Endothelial cell of umbilical vein (primary cell): ENCODE data around the gene PLPPR2. TPM values are rescaled to one million over a fixed set of nuclear protein-coding genes. Genes with fewer than 3 reads are reported as not detected.

Source experiments
- BruUV-seq: library from RNA; stranded (reverse); fragments of 400-500 nt; replicated peaks from 2 replicates; lab custom pipeline; 2021; lab: Mats Ljungman, UMichigan
- CTCF ChIA-PET: fragments of 300-600, 350-600 bp; sonication (Branson Sonifier 250); formaldehyde crosslinking; loops from one replicate; lab custom pipeline; 2021; ENCODE audit warnings: antibody characterized with exemption, inconsistent platforms; lab: Charles Lee
- POLR2A ChIA-PET: fragments of 300-600, 350-600 bp; sonication (Branson Sonifier 250); formaldehyde crosslinking; loops from one replicate; lab custom pipeline; 2021; ENCODE audit warnings: antibody characterized with exemption, inconsistent platforms; lab: Charles Lee
- DNase-seq: peaks from one replicate; pipeline ENCODE4 v3.0.0-alpha.2; 2011; ENCODE audit warnings: low read depth, low spot score
- FAIRE-seq: peaks from 2 replicates; lab custom pipeline; 2011; peaks lifted over from hg19 to GRCh38; lab: Jason Lieb, UNC
- H2AFZ ChIP-seq: 2 replicates; pipeline ENCODE4 v1.6.0; 2012; ENCODE audit warnings: low read depth, low read length, control low read depth, inconsistent platforms
- H3K27ac ChIP-seq: 2 replicates; pipeline ENCODE4 v1.5.1; 2011; ENCODE audit warnings: low read depth, mild to moderate bottlenecking, control low read depth, low read length, moderate library complexity; ENCODE audit not compliant: insufficient read depth
- H3K27me3 ChIP-seq, 2 experiments: 2 replicates each; pipeline versions ENCODE4 v1.6.0 to v1.6.1; 2011; ENCODE audit warnings: low read length in 2 of 2, mixed read lengths in 1 of 2; ENCODE audit not compliant: control insufficient read depth in 2 of 2, insufficient read depth in 2 of 2
- H3K36me3 ChIP-seq, 2 experiments: 2 replicates in 1 of 2; 3 replicates in 1 of 2; pipeline ENCODE4 v1.5.1; 2011; ENCODE audit warnings: low read length in 2 of 2, mild to moderate bottlenecking in 1 of 2, moderate library complexity in 1 of 2; ENCODE audit not compliant: control insufficient read depth in 2 of 2, insufficient read depth in 2 of 2; ENCODE audit errors: extremely low read depth in 1 of 2
- H3K4me1 ChIP-seq: 3 replicates; pipeline ENCODE4 v1.5.1; 2011; ENCODE audit warnings: mild to moderate bottlenecking, low read length; ENCODE audit not compliant: control insufficient read depth, insufficient read depth; ENCODE audit errors: extremely low read depth
- H3K4me2 ChIP-seq: 2 replicates; pipeline ENCODE4 v1.6.1; 2011; ENCODE audit warnings: low read length, control low read depth, mixed read lengths; ENCODE audit not compliant: insufficient read depth
- H3K4me3 ChIP-seq, 3 experiments: fragments of 200-600 bp in 1 of 3; sonication (generic), shearing (Covaris generic) in 1 of 3; replicated peaks in 1 of 3; 2 replicates each; pipeline ENCODE4 v1.5.1; 2011 to 2016; ENCODE audit warnings: control low read depth in 3 of 3, low read length in 3 of 3, mild to moderate bottlenecking in 2 of 3, inconsistent platforms in 1 of 3, low read depth in 1 of 3, moderate library complexity in 1 of 3; ENCODE audit not compliant: insufficient read depth in 1 of 3
- H3K79me2 ChIP-seq: 2 replicates; pipeline ENCODE4 v1.6.0; 2012; ENCODE audit warnings: low read length, inconsistent platforms; ENCODE audit not compliant: control insufficient read depth, insufficient read depth
- H3K9ac ChIP-seq: replicated peaks from 2 replicates; pipeline ENCODE3; 2011; ENCODE audit warnings: low read length, control low read depth; ENCODE audit not compliant: insufficient read depth; ENCODE audit errors: extremely low read depth
- H3K9me1 ChIP-seq: replicated peaks from 3 replicates; pipeline ENCODE4 v1.6.0; 2011; ENCODE audit warnings: mild to moderate bottlenecking, low read length; ENCODE audit not compliant: control insufficient read depth, insufficient read depth; ENCODE audit errors: extremely low read depth
- H3K9me3 ChIP-seq: replicated peaks from 2 replicates; pipeline ENCODE4 v1.5.1; 2012; ENCODE audit warnings: low read length, inconsistent platforms; ENCODE audit not compliant: control insufficient read depth, insufficient read depth
- H4K20me1 ChIP-seq: replicated peaks from 2 replicates; pipeline ENCODE3; 2011; ENCODE audit warnings: mild to moderate bottlenecking, low read length; ENCODE audit not compliant: control insufficient read depth, insufficient read depth; ENCODE audit errors: extremely low read depth
- CTCF ChIP-seq, 2 donors: IDR thresholded peaks; 1 replicate in 1 of 2; 2 replicates in 1 of 2; pipeline ENCODE4 v1.5.1; 2011; ENCODE audit warnings: low read length in 2 of 2, mild to moderate bottlenecking in 2 of 2, moderate library complexity in 2 of 2, control low read depth in 1 of 2, inconsistent platforms in 1 of 2, low read depth in 1 of 2; ENCODE audit not compliant: insufficient read depth in 1 of 2; ENCODE audit errors: extremely low read depth in 1 of 2
- EZH2 ChIP-seq: IDR thresholded peaks from 2 replicates; pipeline ENCODE4 v1.6.1; 2012; ENCODE audit warnings: borderline replicate concordance, low read depth, mild to moderate bottlenecking, moderate library complexity, low read length, inconsistent platforms; ENCODE audit not compliant: severe bottlenecking
- FOS ChIP-seq: IDR thresholded peaks from 2 replicates; pipeline ENCODE4 v1.6.1; 2011; ENCODE audit warnings: mild to moderate bottlenecking, low read length, moderate library complexity, borderline replicate concordance; ENCODE audit not compliant: insufficient read depth
- GATA2 ChIP-seq: IDR thresholded peaks from 2 replicates; pipeline ENCODE4 v1.7.0; 2011; ENCODE audit warnings: low read depth, mild to moderate bottlenecking, moderate library complexity, mixed read lengths, low read length; ENCODE audit not compliant: insufficient read length, insufficient read depth
- JUN ChIP-seq: IDR thresholded peaks from 2 replicates; pipeline ENCODE4 v1.6.1; 2011; ENCODE audit warnings: borderline replicate concordance, low read depth; ENCODE audit not compliant: insufficient read length, insufficient read depth
- MAX ChIP-seq: IDR thresholded peaks from 2 replicates; pipeline ENCODE4 v1.6.1; 2011; ENCODE audit not compliant: insufficient read depth, insufficient read length
- MYC ChIP-seq: IDR thresholded peaks from one replicate; pipeline ENCODE4 v1.6.1; 2011; ENCODE audit warnings: mild to moderate bottlenecking, low read depth, low read length
- POLR2A ChIP-seq: IDR thresholded peaks from 2 replicates; pipeline ENCODE4 v1.6.1; 2012; ENCODE audit warnings: low read depth, mild to moderate bottlenecking, control low read depth, low read length
- POLR2AphosphoS5 ChIP-seq: IDR thresholded peaks from 2 replicates; pipeline ENCODE4 v1.6.1; 2012; ENCODE audit warnings: low read depth, mild to moderate bottlenecking, control low read depth, low read length, moderate library complexity; ENCODE audit not compliant: insufficient read depth
- dilution Hi-C: fragments of 300-500 bp; cut with MboI; formaldehyde crosslinking; loops from one replicate; pipeline ENCODE4 v1.15.0; 2019; ENCODE audit warnings: low sequenced_read_pairs; ENCODE audit not compliant: extremely low pct_ligation_motif_present
- intact Hi-C: fragments of 100-400 bp; cut with micrococcal nuclease; formaldehyde crosslinking; loops from one replicate; pipeline ENCODE4 v1.10.0; 2022
- polyA plus RNA-seq, 4 experiments: library from polyadenylated mRNA; depleted of rRNA in 3 of 4; stranded (reverse) in 3 of 4; unstranded in 1 of 4; fragments of >200 nt; gene quantifications; 2 replicates each; pipeline versions ENCODE4 v1.2.1 to v1.2.3, GENCODE V29; 2011 to 2012; ENCODE audit warnings: missing spikeins in 1 of 4
- total RNA-seq: library from RNA; stranded (reverse); gene quantifications from 2 replicates; pipeline ENCODE4 v1.2.3, GENCODE V29; 2021

Gene PLPPR2
- total and polyA plus RNA-seq, 2 donors (not counting 3 experiments of a cell fraction or from before 2014, with no cell fraction given), result 23.7 to 28.7 TPM

- dilution Hi-C loops (no loop called here), intact Hi-C loops (no loop called here)
- H3K27me3 ChIP-seq, result no peaks in the 10 kb centered on the region
- no peak for TF ChIP-seq CTCF (IDR thresholded peaks at IDR 0.05; ENCODE audit: extremely low read depth in 1 of 2, insufficient read depth in 1 of 2, low read depth in 1 of 2, low read length in 2 of 2)
- no peak for TF ChIP-seq MAX
- no peak for TF ChIP-seq JUN
- no peak for TF ChIP-seq POLR2AphosphoS5
- no peak for TF ChIP-seq POLR2A
- TF ChIP-seq GATA2, result no peak
- TF ChIP-seq FOS, result no peak
- TF ChIP-seq EZH2, result no peak
- TF ChIP-seq MYC, result no peak
- DNase-seq (no peak), FAIRE-seq (no peak)
- H4K20me1 ChIP-seq, result no peaks in the 10 kb centered on the region
- H2AFZ ChIP-seq, result no peak overlapping the region
- no peaks in the 10 kb centered on the region for H3K36me3 ChIP-seq
- H3K9me3 ChIP-seq, result no peaks in the 10 kb centered on the region
- CTCF ChIA-PET, result no interaction called here
- no peaks in the 10 kb centered on the region for H3K4me1 ChIP-seq
- H3K9ac ChIP-seq, result no peak overlapping the region
- H3K79me2 ChIP-seq, result no peaks in the 10 kb centered on the region
- no peak overlapping the region for H3K27ac ChIP-seq
- no peaks in the 10 kb centered on the region for H3K9me1 ChIP-seq
- no TSS peak for BruUV-seq
- H3K4me2 ChIP-seq, result no peak overlapping the region
- POLR2A ChIA-PET, result no interaction called here
- no peak overlapping the region for H3K4me3 ChIP-seq
Measured at GRCh38 chr19:11401808-11402543, 46.7 kb downstream of the PLPPR2 start.
